ENCODE data around the gene HIPK2.

Gene HIPK2

GRCh38 chr7:139735466-139735865 lies 42.3 kb downstream of the HIPK2 start:
- no peak for DNase-seq (ENCODE audit: low read depth in 2 of 2)

- no peak for DNase-seq (ENCODE audit: low read depth in 2 of 2)
Measured at GRCh38 chr7:139734395-139734794, 43.4 kb downstream of the HIPK2 start.

GRCh38 chr7:139733751-139734150 lies 44.0 kb downstream of the HIPK2 start:
- no peak for DNase-seq (ENCODE audit: low read depth in 2 of 2)

- no peak for DNase-seq (ENCODE audit: low read depth in 2 of 2)
Measured at GRCh38 chr7:139732471-139733167, 45.2 kb downstream of the HIPK2 start.

- DNase-seq (ENCODE audit: low read depth in 2 of 2), result no peak
Measured at GRCh38 chr7:139731802-139732470, 45.9 kb downstream of the HIPK2 start.

GRCh38 chr7:139730746-139731612 lies 46.8 kb downstream of the HIPK2 start:
- DNase-seq (ENCODE audit: low read depth in 2 of 2), result no peak

- no peak for DNase-seq (ENCODE audit: low read depth in 2 of 2)
Measured at GRCh38 chr7:139728203-139728602, 49.6 kb downstream of the HIPK2 start.

GRCh38 chr7:139727151-139727705 lies 50.6 kb downstream of the HIPK2 start:
- no peak for DNase-seq (ENCODE audit: low read depth in 2 of 2)

- DNase-seq (ENCODE audit: low read depth in 2 of 2), result no peak
Measured at GRCh38 chr7:139726485-139726869, 51.3 kb downstream of the HIPK2 start.

GRCh38 chr7:139725858-139726484 lies 51.8 kb downstream of the HIPK2 start:
- DNase-seq (ENCODE audit: low read depth in 2 of 2), result no peak

- DNase-seq (ENCODE audit: low read depth in 2 of 2), result no peak
Measured at GRCh38 chr7:139725077-139725476, 52.7 kb downstream of the HIPK2 start.

- DNase-seq (ENCODE audit: low read depth in 2 of 2), result no peak
Measured at GRCh38 chr7:139722604-139723003, 55.2 kb downstream of the HIPK2 start.

- DNase-seq (ENCODE audit: low read depth in 2 of 2), result no peak
Measured at GRCh38 chr7:139721821-139722220, 56.0 kb downstream of the HIPK2 start.

- no peak for DNase-seq (ENCODE audit: low read depth in 2 of 2)
Measured at GRCh38 chr7:139721417-139721816, 56.4 kb downstream of the HIPK2 start.

GRCh38 chr7:139720705-139721231 lies 57.0 kb downstream of the HIPK2 start:
- DNase-seq (ENCODE audit: low read depth in 2 of 2), result no peak

GRCh38 chr7:139720186-139720585 lies 57.6 kb downstream of the HIPK2 start:
- no peak for DNase-seq (ENCODE audit: low read depth in 2 of 2)

GRCh38 chr7:139718859-139719258 lies 58.9 kb downstream of the HIPK2 start:
- no peak for DNase-seq (ENCODE audit: low read depth in 2 of 2)

GRCh38 chr7:139718141-139718540 lies 59.7 kb downstream of the HIPK2 start:
- no peak for DNase-seq (ENCODE audit: low read depth in 2 of 2)

- DNase-seq (ENCODE audit: low read depth in 2 of 2), result no peak
Measured at GRCh38 chr7:139716156-139716942, 61.4 kb downstream of the HIPK2 start.

GRCh38 chr7:139715194-139715815 lies 62.5 kb downstream of the HIPK2 start:
- no peak for DNase-seq (ENCODE audit: low read depth in 2 of 2)
